ENCODE results near the gene TFAP2A. TPM values are rescaled to one million over a fixed set of nuclear protein-coding genes. Genes with fewer than 3 reads are reported as not detected.

Gene TFAP2A
- total RNA-seq, 1 experiment from 2014 or later = 24.3 TPM

GRCh38 chr6:10396785-10397184 lies 18.1 kb downstream of the TFAP2A start:
- Histone ChIP-seq H3K9me2 (ENCODE audit: insufficient read depth) (no peaks in the 10 kb centered on the region), H3K4me3 (replicated peaks in 1 of 2; ENCODE audit: low read depth in 1 of 2, low read length in 2 of 2) (no peak overlapping the region), H3K79me2 (ENCODE audit: insufficient read depth, low read length) (no peaks in the 10 kb centered on the region), H2AFZ (ENCODE audit: low read depth, low read length, poor library complexity, severe bottlenecking) (no peak overlapping the region), H3K27me3 (ENCODE audit: insufficient read depth, low read length) (no peaks in the 10 kb centered on the region), H3K27ac (ENCODE audit: low read depth, low read length) (no peak overlapping the region), H3K9ac (ENCODE audit: low read length) (no peak overlapping the region), H3K9me3 (ENCODE audit: control insufficient read depth in 1 of 2, insufficient read depth in 1 of 2, low read depth in 1 of 2, low read length in 2 of 2) (no peaks in the 10 kb centered on the region), H3K4me1 (ENCODE audit: control insufficient read depth in 1 of 2, insufficient read depth in 2 of 2, low read length in 2 of 2) (peaks cover 3 to 7% of the 10 kb centered on the region in 2 experiments; a peak in 1 of 4 replicates), H3K36me3 (ENCODE audit: control insufficient read depth in 1 of 2, insufficient read depth in 2 of 2, low read length in 2 of 2) (peaks cover 4 to 6% of the 10 kb centered on the region in 2 experiments; a peak in 3 of 4 replicates), H3K4me2 (ENCODE audit: low read length) (no peak overlapping the region), H4K20me1 (ENCODE audit: insufficient read depth) (no peaks in the 10 kb centered on the region)
- DNase-seq (ENCODE audit: low read depth, low spot score) (no peak), ATAC-seq (no peak)
- ChIA-PET POLR2A (no interaction called here), RAD21 (ENCODE audit: low non-redundant PET in 1 of 2, low total read pairs in 2 of 2, uncharacterized antibody in 2 of 2, unreplicated experiment in 2 of 2) (no interaction called here), CTCF (no interaction called here)
- BruUV-seq (replicated peaks) = no TSS peak
- intact Hi-C loops (cut with micrococcal nuclease) = no loop called here
- TF ChIP-seq EZH2phosphoT487 (IDR thresholded peaks at IDR 0.05; ENCODE audit: borderline replicate concordance) (no peak), SP1 (IDR thresholded peaks at IDR 0.05; ENCODE audit: low read depth) (no peak), ZBTB33 (IDR thresholded peaks at IDR 0.05; ENCODE audit: extremely low read depth, insufficient replicate concordance, low read length) (no peak), TCF7L2 (IDR thresholded peaks at IDR 0.05; ENCODE audit: borderline replicate concordance, extremely low read depth, insufficient read depth, insufficient read length) (no peak), ELF1 (IDR thresholded peaks at IDR 0.05; ENCODE audit: borderline replicate concordance, low read depth) (no peak), ZFX (IDR thresholded peaks at IDR 0.05) (no peak), ATF3 (IDR thresholded peaks at IDR 0.05) (no peak), CTCF (IDR thresholded peaks at IDR 0.05 in 2 of 3, conservative IDR thresholded peaks at IDR 0.05 in 1 of 3; ENCODE audit: borderline replicate concordance in 1 of 3, insufficient read depth in 1 of 3, low read depth in 2 of 3, low read length in 2 of 3) (no peak), RAD21 (IDR thresholded peaks at IDR 0.05; ENCODE audit: low read depth) (no peak), SIN3A (IDR thresholded peaks at IDR 0.05; ENCODE audit: low read depth) (no peak), YY1 (IDR thresholded peaks at IDR 0.05; ENCODE audit: extremely low read depth, insufficient replicate concordance, low read depth, low read length) (no peak), CEBPB (IDR thresholded peaks at IDR 0.05; ENCODE audit: low read depth) (no peak), POLR2AphosphoS5 (IDR thresholded peaks at IDR 0.05; ENCODE audit: low read depth, low read length) (no peak), POLR2A (IDR thresholded peaks at IDR 0.05; ENCODE audit: borderline replicate concordance, extremely low read depth, insufficient read depth, insufficient read length) (no peak), FOSL1 (IDR thresholded peaks at IDR 0.05; ENCODE audit: low read depth) (no peak), CBX3 (IDR thresholded peaks at IDR 0.05; ENCODE audit: low read depth) (no peak), JUND (IDR thresholded peaks at IDR 0.05) (no peak), EZH2 (IDR thresholded peaks at IDR 0.05) (no peak)
